ENCODE measurements around the gene PGLYRP3. TPM values are rescaled to one million over a fixed set of nuclear protein-coding genes. Genes with fewer than 3 reads are reported as not detected.

Gene PGLYRP3
- total RNA-seq, 2 experiments from 2014 or later, result not detected

DNA sequence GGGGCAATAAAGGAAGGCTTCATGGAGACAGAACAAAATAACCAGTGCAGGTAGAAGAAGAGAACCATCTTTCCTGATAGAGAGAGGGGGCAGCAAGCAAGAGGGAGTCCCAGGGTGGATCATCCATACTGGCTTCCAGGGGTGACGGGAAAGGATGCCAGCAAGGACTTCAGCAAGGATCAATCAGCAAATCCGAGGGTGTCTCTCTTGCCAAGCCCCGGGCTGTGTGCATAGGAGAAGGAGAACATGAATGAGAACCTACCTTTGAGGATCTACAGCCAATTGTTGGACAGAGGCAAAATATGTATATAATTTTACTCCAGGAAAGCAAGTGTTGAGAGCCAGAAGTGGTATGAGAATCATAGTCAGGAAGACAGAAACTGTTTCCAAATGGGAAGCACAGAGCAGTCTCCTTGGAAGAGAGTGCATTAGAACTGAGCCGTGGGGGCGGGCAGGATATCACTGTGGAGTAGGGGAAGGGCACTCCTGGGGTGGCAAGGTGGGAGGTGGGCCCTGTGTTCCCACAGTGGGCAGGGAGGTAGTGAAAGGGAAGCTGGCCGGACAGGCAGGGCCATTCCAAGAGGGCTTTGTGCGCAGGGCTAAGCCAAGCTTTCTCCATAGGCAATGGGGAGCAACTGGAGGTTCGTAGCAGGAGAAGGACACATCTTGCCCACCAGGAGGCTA, 43.8 kb upstream of the PGLYRP3 start:
- CTCF ChIA-PET, result interaction anchor here (1.4 to 12.1 kb wide), 5 partner anchors 10 to 138 kb away, joined by 3 to 160 read pairs (median 8); no protein-coding TSS in a partner anchor
- no peaks in the 10 kb centered on the region for H3K9me3 Mint-ChIP-seq (ENCODE audit: low read depth)
- POLR2A ChIA-PET, result no interaction called here
- peaks cover 2% of the 10 kb centered on the region for H3K27me3 Mint-ChIP-seq
- no peak for DNase-seq
- ATAC-seq, result no peak
- H3K4me3 Mint-ChIP-seq, result no peak overlapping the region
- intact Hi-C loops (cut with DNase I, micrococcal nuclease), result loop anchor here (10.0 kb wide), 2 partner anchors 108 to 248 kb away; partner anchors contain the start of gene S100A7 (in 1 of the 2)
- no peaks in the 10 kb centered on the region for H3K36me3 Mint-ChIP-seq (ENCODE audit: low read depth)
- H3K4me1 Mint-ChIP-seq, result peaks cover 13% of the 10 kb centered on the region
- no peak overlapping the region for H3K27ac Mint-ChIP-seq

DNA sequence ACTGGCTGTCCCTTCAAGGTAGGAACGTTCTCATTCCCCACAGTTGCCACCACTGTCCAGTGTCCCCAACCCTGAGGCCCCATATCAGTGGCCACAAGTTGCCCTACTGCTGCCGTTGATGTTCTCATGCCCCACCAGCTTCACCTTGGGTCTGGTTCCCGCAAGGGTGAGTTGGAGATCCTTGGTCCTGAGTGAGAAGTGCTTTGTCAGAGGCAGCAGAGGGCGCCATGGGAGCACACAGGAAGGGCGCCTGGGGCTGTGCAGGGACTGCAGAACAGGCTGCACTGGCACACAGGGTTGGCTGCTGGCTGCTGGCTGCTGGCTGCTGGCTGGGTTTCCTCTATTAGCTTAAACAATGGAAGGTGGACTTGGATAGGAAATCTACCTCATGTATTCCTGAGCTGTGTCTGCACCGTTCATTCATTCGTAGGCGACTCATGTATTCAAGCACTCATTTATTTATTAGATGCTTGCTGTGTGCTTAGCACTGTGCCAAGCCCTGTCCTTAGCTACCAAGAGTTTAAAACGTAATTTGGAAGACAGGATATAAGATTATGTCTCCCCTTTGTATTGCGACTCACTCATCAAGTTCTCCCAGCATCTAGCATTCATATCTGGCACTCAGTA, 42.8 kb upstream of the PGLYRP3 start:
- Mint-ChIP-seq H3K36me3 (ENCODE audit: low read depth) (no peaks in the 10 kb centered on the region), H3K4me1 (peaks cover 13% of the 10 kb centered on the region), H3K4me3 (no peak overlapping the region), H3K9me3 (ENCODE audit: low read depth) (no peaks in the 10 kb centered on the region), H3K27ac (no peak overlapping the region), H3K27me3 (peaks cover 5% of the 10 kb centered on the region)
- intact Hi-C loops (cut with DNase I, micrococcal nuclease), result loop anchor here (1.0 to 10.0 kb wide), 3 partner anchors 49 to 249 kb away; partner anchors contain the start of gene S100A7 (in 1 of the 2)
- DNase-seq (peak; percentile 79), ATAC-seq (peak; percentile 91)
- POLR2A ChIA-PET, result no interaction called here
- CTCF ChIA-PET, result interaction anchor here (0.8 to 12.1 kb wide), 10 partner anchors 9 to 896 kb away, joined by 3 to 160 read pairs (median 4); no protein-coding TSS in a partner anchor

DNA sequence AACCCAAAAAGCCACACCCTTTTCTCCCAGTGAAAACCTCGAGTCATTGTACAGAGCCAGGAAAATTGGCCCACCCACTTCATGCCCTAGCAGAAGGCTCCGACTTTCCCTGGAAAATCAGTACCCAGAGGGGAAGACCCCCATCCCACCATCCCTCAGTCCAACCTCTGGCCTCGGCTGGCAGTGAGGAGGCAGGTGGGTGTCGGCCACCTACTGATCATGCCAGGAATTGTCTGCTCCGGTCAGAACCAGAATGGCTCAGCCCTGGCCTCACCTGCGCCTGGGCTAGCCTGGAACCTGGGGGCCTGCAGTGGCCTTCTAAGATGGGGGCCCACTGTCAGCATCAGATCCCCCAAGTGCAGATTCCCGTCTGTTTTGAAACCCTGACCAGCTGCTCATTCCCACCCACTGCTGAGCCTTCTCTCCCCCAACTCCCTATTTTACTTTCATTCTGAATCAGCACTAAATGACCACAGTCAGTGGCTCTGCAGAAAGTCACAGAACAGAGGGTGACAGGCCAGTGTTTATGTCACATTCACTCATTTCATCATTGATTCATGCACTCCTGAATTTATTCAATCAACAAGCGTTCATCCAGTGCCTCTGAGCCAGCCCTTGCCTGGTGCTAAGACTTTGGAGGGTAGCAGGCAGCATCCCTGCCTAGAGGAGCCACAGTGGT, 41.9 kb upstream of the PGLYRP3 start:
- Mint-ChIP-seq H3K27me3 (peaks cover 5% of the 10 kb centered on the region), H3K36me3 (ENCODE audit: low read depth) (no peaks in the 10 kb centered on the region), H3K4me1 (peaks cover 13% of the 10 kb centered on the region), H3K9me3 (ENCODE audit: low read depth) (no peaks in the 10 kb centered on the region), H3K4me3 (no peak overlapping the region), H3K27ac (no peak overlapping the region)
- ChIA-PET CTCF (interaction anchor here (0.8 to 12.1 kb wide), 11 partner anchors 8 to 895 kb away, joined by 3 to 160 read pairs (median 4); no protein-coding TSS in a partner anchor), POLR2A (no interaction called here)
- intact Hi-C loops (cut with DNase I, micrococcal nuclease), result loop anchor here (1.0 to 10.0 kb wide), 3 partner anchors 50 to 250 kb away; partner anchors contain the start of gene S100A7 (in 1 of the 2)
- no peak for DNase-seq
- ATAC-seq, result no peak

DNA sequence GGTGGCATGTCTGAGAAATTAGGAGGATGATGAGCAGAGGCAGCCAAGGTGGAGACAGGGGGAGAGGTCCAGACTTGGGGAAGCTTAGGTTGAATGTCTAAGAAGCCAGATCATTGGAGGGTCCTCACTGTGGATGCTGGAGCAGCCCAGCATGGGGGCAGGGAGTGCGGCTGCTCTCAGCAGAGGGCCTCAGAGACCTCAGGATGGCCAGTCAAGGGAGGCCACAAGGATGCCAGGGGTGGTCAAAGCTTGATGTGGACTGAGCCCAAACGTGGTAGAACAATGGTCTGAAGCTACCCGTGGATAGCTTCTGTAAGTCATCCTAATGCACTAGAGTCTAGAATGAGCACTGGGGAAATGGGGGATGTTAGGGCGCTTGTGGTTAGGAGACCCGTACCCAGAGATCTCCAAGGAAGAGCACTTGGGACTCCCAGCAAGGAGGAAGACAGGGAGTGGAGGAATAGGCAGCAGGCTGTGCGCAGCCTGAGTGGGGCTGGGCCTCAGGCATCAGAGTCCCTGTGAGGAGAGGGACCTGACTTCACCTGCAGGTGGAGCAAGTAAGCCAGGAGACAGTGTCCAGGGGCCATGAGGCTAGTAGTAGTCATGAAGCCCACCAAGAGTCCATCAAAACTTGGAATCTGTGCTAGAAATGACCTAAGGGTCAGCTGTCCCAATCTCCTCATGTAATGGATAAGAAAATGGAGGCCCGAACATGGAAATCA, 40.6 kb upstream of the PGLYRP3 start:
- Mint-ChIP-seq H3K4me1 (peaks cover 13% of the 10 kb centered on the region), H3K9me3 (ENCODE audit: low read depth) (no peaks in the 10 kb centered on the region), H3K36me3 (ENCODE audit: low read depth) (no peaks in the 10 kb centered on the region), H3K27me3 (peaks cover 5% of the 10 kb centered on the region), H3K4me3 (no peak overlapping the region), H3K27ac (no peak overlapping the region)
- intact Hi-C loops (cut with DNase I, micrococcal nuclease), result loop anchor here (10.0 kb wide), 2 partner anchors 111 to 251 kb away; partner anchors contain the start of gene S100A7 (in 1 of the 2)
- DNase-seq, result no peak
- POLR2A ChIA-PET, result no interaction called here
- CTCF ChIA-PET, result interaction anchor here (0.6 to 12.1 kb wide), 18 partner anchors 9 to 381 kb away, joined by 3 to 160 read pairs (median 4); partner anchors contain the start of gene S100A12
- ATAC-seq, result no peak

DNA sequence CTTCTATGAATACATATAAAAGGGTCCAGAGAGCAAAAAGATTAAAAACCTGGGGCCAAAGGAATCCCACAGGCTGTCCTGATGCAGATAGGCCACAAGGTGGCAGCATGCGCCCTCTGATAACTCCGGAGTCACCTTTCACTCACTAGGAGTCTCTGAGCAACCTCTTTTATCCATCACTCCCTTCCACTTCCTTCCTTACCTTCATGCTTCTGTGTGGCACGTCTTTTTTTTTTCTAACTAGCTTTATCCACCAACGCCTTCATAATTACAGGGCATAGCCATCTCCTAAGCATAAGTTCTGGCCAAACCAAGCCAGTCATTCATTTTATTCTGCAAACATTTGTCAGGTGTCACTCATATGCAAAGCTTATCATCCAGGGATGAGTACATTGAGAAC, 39.8 kb upstream of the PGLYRP3 start:
- peaks cover 9% of the 10 kb centered on the region for H3K27me3 Mint-ChIP-seq
- no peak overlapping the region for H3K4me3 Mint-ChIP-seq
- H3K27ac Mint-ChIP-seq, result no peak overlapping the region
- H3K9me3 Mint-ChIP-seq (ENCODE audit: low read depth), result no peaks in the 10 kb centered on the region
- ChIA-PET CTCF (interaction anchor here (0.6 to 12.1 kb wide), 21 partner anchors 9 to 1389 kb away, joined by 3 to 160 read pairs (median 4); no protein-coding TSS in a partner anchor), POLR2A (no interaction called here)
- peak; percentile 82 for DNase-seq
- peak; percentile 80 for ATAC-seq
- intact Hi-C loops (cut with DNase I, micrococcal nuclease), result loop anchor here (1.0 to 10.0 kb wide), 5 partner anchors 52 to 252 kb away; partner anchors contain the start of gene S100A7 (in 1 of the 2)
- no peaks in the 10 kb centered on the region for H3K36me3 Mint-ChIP-seq (ENCODE audit: low read depth)
- H3K4me1 Mint-ChIP-seq, result peaks cover 5% of the 10 kb centered on the region

DNA sequence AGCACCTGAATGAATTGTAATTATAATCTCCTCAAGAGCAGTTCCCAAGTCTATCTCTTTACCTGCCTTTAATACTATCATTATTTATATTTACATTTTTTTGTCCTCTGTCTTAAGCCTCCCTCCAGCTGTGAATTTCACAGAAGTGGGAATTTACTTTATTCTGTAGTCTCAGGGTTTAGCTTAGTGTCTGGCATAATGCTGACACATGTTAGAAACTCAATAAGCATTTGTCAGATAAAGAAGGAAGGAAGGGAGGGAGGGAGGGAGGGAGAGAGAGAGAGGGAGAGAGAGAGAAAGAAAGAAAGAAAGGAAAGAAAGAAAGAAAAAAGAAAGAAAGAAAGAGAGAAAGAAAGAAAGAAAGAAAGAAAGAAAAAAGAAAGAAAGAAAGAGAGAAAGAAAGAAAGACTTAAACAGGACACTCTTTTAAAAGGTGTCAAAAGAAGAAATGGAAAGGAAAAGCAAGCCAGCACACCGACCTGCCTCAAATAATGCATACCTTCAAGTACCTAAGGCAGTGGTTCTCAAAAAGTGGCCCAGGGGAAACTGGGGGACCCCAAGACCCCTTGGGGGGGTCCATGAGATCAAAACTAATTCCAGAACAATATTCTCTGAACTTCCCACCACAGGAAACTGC, 37.7 kb upstream of the PGLYRP3 start:
- H3K27me3 Mint-ChIP-seq, result peaks cover 10% of the 10 kb centered on the region
- no peak overlapping the region for H3K4me3 Mint-ChIP-seq
- no peaks in the 10 kb centered on the region for H3K9me3 Mint-ChIP-seq (ENCODE audit: low read depth)
- no peaks in the 10 kb centered on the region for H3K36me3 Mint-ChIP-seq (ENCODE audit: low read depth)
- DNase-seq (no peak), ATAC-seq (no peak)
- intact Hi-C loops (cut with DNase I, micrococcal nuclease), result loop anchor here (10.0 kb wide), 2 partner anchors 114 to 254 kb away; partner anchors contain the start of gene S100A7 (in 1 of the 2)
- ChIA-PET POLR2A (interaction anchor here (0.6 kb wide), 1 partner anchor 152 kb away, joined by 3 read pairs; no protein-coding TSS in a partner anchor), CTCF (interaction anchor here (2.3 to 12.1 kb wide), 2 partner anchors 14 to 145 kb away, joined by 7 to 160 read pairs; no protein-coding TSS in a partner anchor)
- no peak overlapping the region for H3K27ac Mint-ChIP-seq
- peaks cover 13% of the 10 kb centered on the region for H3K4me1 Mint-ChIP-seq

DNA sequence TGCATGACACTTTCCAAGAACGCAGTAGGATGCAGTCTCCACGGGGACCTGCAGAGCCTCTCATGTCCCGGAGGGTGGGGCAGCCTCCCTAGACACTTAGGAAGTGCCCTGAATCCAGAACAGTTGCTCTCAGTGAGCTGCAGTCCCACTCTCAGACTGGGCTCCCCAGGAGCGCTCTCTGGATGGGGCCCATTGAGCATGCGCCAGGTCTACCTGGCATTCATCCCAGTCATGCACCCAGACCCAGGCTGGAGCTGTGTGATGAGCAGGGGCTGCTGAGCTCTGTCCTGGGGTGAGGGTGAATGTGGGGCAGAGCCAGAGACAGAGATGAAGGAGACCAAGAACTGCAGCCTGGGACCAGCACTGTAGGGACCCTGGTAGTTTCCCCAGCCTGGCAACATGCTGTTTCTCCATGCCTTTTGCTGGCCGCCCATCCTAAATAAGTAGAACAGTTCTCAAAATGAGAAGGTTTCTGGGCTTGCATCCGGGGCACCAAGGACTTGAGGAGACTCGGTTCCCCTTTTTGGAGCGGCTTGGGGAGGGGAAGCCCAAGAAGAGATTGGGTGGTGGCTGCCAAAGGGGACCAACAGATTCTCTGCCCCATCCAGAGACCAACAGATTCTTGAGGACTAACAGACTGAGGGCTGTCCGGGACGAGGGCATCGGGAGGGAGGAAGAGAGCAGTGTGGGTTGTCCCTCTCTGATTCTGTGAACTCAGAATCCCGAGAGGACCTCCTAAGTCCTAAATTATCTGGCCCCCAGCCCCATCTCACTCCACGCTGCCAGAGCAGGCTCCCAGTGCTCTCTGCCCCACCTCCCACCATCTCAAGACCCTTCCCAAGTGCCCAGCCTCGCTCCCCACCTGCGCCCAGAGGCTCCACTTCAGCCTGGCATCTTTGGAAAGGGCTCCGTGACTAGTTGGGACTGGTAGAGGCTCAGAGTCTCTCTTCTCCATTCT, 36.9 kb upstream of the PGLYRP3 start:
- ATAC-seq (no peak), DNase-seq (no peak)
- intact Hi-C loops (cut with DNase I, micrococcal nuclease), result loop anchor here (10.0 kb wide), 2 partner anchors 115 to 255 kb away; partner anchors contain the start of gene S100A7 (in 1 of the 2)
- Mint-ChIP-seq H3K9me3 (ENCODE audit: low read depth) (no peaks in the 10 kb centered on the region), H3K4me1 (peaks cover 19% of the 10 kb centered on the region), H3K27me3 (peaks cover 11% of the 10 kb centered on the region), H3K36me3 (ENCODE audit: low read depth) (no peaks in the 10 kb centered on the region), H3K27ac (no peak overlapping the region), H3K4me3 (no peak overlapping the region)
- ChIA-PET CTCF (interaction anchor here (1.4 to 12.1 kb wide), 2 partner anchors 116 to 145 kb away, joined by 3 to 160 read pairs; no protein-coding TSS in a partner anchor), POLR2A (interaction anchor here (0.6 kb wide), 1 partner anchor 152 kb away, joined by 3 read pairs; no protein-coding TSS in a partner anchor)

DNA sequence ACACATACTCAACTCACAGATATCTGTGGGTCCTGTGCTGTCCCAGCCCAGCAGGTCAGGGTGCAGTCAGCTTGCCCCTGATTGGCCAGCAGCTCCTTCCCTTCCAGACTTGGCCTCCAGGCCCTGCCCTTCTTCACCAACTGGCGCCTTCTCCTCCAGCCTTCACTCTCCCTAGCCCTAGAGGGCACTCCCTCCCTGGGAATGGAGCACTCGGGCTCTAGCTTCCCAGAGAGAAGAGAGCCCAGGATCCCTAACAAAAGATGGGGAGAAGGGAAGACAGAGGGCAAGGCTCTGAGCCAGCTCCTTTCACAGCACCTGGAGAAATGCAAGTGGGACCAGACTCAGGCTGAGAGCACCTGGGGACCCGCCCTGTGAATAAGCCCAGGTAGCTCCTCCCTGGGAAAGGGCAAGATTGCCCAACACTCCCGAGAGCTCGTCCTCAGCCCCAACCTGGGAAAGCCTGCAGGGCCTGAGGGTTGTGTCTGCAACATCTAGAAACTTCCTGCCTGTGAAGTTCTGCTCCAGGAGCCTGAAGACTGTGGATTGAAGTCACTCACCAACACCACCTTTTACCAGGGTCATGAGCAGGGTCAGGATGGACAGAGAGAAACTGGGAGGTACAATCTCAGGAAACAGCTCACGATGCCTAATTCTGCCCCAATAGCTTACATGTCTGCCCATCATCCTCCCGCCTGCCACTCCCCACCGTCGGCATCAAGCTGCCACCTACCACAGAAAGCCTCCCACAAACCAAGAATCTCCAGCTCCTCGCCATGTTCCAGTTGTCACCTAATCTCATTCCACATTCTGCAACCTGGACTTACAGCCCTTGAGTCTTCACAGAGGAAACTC, 36.0 kb upstream of the PGLYRP3 start, which contains the start of gene PGLYRP4:
PGLYRP4 (minus strand) TSS at position 331 of the 852 bp plus-strand sequence. CDS start 909 bp downstream, outside the sequence.
- H3K36me3 Mint-ChIP-seq (ENCODE audit: low read depth), result no peaks in the 10 kb centered on the region
- CTCF ChIA-PET, result interaction anchor here (0.6 to 12.1 kb wide), 3 partner anchors 44 to 146 kb away, joined by 3 to 160 read pairs (median 3); no protein-coding TSS in a partner anchor
- POLR2A ChIA-PET, result no interaction called here
- DNase-seq (no peak), ATAC-seq (no peak)
- no peak within 1 kb of the TSS for H3K27ac Mint-ChIP-seq
- H3K27me3 Mint-ChIP-seq, result peaks cover 11% of the 10 kb centered on the region
- intact Hi-C loops (cut with DNase I, micrococcal nuclease), result no loop called here
- H3K4me1 Mint-ChIP-seq, result peaks cover 28% of the 10 kb centered on the region
- no peaks in the 10 kb centered on the region for H3K9me3 Mint-ChIP-seq (ENCODE audit: low read depth)
- no peak within 1 kb of the TSS for H3K4me3 Mint-ChIP-seq

DNA sequence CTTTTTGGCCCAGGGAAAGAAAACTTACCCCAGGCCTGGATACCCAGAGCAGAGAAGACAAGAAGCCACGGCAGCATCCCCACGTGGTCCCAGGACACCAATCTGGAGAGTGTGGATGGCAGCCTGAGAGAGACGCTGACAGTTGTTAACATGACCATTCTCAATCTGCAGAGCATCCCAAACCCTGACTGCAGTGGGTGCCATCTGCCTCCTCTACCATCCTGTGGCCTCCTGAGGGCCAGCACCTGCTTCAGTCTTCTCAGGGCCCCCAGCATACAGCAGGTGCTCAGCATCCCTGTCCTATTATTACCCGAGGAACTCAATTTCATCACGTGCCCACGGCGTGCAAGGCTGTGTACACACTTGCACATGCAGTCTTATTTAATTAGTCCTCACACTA, 35.1 kb upstream of the PGLYRP3 start:
- DNase-seq, result no peak
- Mint-ChIP-seq H3K36me3 (ENCODE audit: low read depth) (no peaks in the 10 kb centered on the region), H3K27ac (no peak overlapping the region), H3K4me3 (no peak overlapping the region), H3K27me3 (peaks cover 9% of the 10 kb centered on the region), H3K9me3 (ENCODE audit: low read depth) (no peaks in the 10 kb centered on the region), H3K4me1 (peaks cover 33% of the 10 kb centered on the region)
- ChIA-PET POLR2A (no interaction called here), CTCF (interaction anchor here (0.6 kb wide), 1 partner anchor 43 kb away, joined by 3 read pairs; no protein-coding TSS in a partner anchor)
- intact Hi-C loops (cut with DNase I, micrococcal nuclease), result no loop called here
- ATAC-seq, result no peak

Data from activated CD4-positive, alpha-beta T cell treated with anti-CD3 and anti-CD28 coated beads for 36 hours (primary cell).